NCI-H446 (cell line): ENCODE results near the gene TAX1BP1.
"Not testable (repeated sequence)": the region's sequence is repeated elsewhere in the genome, so short reads cannot be mapped to it uniquely, and the experiment has no call there.

Source experiments
- DNase-seq, 2 experiments: peaks; one replicate each; lab custom pipeline; 2025; lab: John Stamatoyannopoulos, UW

The TAX1BP1 gene

DNA sequence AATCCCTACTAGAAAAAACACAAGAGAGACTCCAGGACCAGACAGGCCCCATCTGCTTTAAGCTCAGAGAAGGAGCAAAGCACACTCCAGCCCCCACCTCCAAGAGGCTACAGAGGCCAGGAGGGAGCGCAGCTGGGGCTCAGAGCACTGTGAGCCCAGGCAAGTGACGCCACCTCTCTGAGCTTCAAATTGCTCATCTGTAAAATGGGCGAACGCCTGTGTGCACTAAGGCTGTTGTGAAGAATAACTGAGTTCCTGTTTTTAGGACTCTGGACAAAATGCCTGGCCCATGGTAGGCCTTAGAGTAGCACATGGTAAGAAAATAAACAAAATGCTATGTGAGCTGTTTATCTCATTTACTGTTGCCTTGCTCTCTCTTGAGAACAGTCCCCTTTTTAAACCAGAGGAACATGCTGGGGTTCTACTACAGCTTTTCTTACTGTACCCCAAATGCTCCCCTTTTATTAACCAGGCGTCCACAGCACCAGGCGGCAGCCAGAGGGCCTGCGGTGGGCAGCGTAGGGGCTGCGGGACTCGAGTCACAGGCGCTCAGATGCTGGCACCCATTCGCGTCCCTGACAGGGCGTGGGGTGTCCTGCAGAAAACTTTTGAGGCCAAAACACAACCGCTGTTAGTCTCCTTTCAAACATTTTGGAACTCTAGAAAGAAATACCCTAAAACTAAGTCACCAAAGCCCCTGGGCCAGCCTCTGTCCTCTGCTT, 103.8 kb downstream of the TAX1BP1 start:
- no peak for DNase-seq

DNA sequence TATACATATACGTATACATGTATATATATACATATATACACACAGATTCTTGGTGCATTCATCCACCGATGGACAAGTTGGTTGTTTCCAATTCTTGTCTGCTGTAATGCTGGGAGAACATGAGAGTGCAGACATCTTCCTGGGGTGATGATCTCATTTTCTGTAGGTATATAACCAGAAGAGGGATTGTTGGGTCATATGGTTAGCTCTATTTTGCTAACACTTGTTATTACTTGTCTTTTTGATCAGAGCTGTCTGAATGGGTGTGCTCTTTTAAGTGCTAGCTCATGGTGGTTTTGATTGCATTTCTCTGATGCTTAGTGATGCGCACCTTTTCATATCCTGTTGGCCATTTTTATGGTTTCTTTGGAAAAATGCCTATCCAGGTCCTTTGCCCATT, 106.4 kb downstream of the TAX1BP1 start:
- DNase-seq, result no peak

DNA sequence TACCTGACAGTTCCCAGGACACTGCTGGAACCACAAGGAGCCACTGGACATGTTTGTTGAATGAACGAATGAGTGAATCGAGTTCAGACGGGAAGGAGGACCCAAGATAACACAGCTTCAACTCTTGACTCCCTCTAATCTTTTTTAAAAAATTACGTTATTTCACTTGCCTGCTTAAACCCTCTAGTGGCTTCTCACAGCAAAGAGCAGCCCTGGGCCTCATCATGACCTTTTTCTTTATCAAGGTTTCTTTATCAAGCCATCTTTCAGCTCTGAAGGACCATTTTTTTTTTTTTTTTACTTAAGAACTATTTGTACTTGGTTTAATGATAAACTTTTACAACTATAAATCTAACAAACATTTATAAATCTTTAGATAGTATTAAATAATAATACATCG, 110.6 kb downstream of the TAX1BP1 start:
- DNase-seq, result no peak

DNA sequence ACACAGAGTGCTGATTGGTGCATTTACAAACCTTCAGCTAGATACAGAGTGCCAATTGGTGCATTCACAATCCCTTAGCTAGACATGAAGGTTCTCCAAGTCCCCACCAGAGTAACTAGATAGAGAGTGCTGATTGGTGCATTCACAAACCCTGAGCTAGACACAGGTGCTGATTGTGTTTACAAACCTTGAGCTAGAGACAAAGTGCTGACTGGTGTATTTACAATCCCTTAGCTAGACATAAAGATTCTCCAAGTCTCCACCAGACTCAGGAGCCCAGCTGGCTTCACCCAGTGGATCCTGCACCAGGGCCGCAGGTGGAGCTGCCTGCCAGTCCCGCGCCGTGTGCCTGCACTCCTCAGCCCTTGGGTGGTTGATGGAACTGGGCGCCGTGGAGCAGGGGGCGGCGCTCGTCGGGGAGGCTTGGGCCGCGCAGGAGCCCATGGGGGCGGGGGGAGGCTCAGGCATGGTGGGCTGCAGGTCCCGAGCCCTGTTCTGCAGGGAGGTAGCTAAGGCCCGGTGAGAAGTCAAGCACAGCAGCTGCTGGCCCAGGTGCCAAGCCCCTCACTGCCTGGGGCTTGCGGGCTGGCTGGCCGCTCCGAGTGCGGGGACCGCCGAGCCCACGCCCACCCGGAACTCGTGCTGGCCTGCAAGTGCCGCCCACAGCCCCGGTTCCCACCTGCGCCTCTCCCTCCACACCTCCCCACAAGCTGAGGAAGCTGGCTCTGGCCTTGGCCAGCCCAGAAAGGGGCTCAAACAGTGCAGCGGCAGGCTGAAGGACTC, 116.9 kb downstream of the TAX1BP1 start:
- not testable (repeated sequence) for DNase-seq

DNA sequence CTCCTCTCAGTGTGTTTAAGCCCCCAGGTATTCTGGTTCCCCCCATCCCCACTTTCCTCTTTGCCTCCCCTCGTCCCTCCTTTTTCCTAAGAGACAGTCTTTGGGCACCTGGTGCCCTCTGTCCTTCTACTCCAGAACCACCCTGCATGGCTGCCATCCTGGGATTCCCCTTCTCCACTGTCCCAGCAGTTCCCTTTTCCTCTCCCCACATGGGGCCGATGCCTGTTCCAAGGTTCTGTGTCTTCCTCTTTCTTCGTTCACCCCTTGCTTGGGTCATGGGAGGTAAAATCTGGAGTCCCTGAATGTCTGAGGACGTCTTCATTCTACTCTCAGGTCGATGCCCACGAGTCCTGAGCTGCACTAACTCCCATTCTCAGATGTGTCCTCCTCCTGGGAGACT, 120.8 kb downstream of the TAX1BP1 start:
- DNase-seq, result no peak

DNA sequence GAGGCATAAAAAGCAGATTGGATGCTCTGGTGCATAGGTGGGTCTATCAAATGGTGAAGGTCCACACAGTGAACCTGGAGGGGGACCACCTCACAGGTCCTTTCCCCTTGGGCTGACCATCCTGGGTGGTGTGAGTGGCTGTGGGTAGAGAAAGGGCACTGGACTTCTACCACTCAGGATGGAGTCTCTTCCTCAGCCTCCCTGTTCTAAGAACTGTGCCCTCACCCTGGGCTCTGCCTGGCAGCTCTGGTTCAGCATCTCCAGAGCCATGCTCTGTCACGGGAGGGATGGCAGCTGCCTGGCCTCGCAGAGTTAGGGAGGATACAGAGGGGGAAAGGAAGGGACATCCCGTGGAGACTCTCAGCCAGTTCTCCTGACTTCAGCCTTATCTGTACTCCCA, 121.8 kb downstream of the TAX1BP1 start:
- no peak for DNase-seq

DNA sequence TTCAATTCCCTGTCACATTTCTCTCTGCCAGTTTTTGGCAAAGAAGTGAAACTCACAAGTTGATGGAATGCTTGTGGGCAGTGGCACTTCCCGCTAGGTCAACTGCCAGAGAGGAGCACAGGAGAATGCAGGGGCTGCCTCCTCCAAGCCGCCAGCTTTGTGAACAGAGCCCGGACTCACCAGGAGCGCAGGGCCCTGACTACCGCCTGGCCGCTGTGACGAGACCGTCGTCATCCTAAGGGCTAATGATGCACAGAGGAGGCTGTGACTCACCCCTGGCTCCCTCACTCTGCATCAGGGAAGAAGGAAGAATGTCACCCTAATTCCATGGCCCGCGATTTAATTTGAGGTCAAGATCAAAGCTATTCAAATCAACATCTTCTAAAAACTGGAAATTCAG, 123.9 kb downstream of the TAX1BP1 start:
- no peak for DNase-seq

DNA sequence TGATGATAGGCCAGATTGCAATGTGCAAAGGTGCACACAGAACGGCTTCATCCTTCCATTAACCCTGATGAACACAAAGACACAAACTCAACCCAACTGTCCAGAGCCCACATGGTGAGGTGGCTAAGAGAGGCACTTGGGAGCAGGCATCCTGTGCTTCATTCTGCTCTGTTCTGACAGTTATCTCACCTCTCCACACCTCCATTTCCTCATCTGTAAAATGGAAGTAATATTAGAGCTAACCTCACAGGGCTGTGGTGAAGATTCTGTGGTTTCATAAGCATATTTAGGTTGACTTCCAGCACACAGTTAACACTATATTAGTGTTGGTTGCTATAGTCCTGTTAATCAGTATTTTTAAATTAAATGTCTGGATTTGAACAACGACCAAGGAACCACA, 126.3 kb downstream of the TAX1BP1 start:
- DNase-seq, result no peak

DNA sequence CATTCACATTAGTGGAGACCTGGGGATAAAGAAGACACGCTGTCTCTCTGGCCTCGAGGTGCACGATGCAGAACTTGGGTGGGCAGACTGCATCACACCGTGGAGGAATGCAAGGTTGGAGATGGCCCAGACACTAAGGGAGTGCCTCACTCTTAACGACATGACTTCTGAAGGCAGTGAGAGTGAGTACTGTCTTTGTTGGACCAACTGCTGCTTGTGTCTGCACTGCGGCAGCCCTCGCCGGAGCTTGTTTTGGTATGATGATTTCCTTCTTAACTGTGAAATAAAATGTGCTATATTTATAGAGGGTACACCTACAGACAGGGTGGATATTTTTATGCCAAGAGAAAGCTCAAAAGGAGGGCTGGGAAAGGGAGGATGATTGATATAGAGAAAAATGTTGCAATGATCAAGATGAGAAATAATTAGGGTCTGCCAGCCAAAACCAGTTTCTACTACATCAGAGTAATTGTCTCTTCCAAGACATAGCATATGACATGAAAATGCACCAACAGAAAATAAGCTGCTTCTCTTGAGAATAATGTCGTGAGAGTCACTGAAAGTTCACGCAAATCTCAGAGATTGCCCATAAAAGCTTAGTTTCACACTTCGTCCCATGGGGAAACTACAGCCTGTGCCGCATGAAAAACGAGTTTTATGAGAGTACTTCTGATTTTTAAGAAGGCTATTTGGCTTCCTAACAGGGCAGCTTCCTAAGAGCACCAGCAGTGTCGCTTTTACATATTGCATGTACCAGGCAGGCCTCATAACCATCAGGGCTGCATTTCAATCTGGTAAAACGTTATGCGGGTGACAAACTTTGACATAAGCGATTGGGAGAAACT, 127.1 kb downstream of the TAX1BP1 start:
- no peak for DNase-seq

DNA sequence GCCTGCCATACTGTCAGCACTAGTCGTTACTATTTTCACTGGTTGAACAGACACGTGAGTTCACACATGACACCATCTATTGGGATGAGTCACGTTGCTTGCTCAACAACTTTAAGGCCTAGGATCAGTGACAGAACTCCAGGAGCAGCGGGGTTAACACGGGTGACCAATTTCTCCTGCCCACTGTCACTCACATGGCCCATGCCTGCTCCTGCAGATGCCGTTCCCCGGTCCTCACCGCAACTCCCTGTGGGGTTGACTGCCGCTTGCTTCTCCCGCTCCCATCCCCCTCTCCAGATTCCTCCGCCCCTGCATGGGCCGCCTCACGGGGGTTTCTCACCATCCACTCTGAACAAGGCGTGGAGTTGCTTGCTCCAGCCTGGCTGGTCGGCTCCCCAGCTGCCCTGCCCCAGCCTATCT, 128.2 kb downstream of the TAX1BP1 start:
- DNase-seq, result no peak

DNA sequence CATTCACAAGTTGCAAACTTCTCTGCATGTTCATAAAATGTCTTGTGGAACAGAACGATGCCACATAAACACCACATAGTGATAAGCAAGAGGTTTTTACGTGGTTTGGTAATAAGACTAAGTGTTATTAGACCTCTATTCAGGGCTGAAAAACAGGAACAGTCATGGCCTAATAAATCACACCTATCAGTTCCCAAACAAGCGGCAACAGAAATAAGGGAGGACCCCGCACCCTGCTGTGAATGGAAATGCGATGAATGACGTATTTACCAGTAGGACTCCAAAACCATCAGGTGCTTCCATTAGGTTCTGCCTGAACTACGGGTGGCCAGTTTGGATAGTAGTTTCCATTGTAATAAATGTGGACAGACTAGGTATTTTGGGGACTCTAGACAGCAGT, 129.1 kb downstream of the TAX1BP1 start:
- DNase-seq, result no peak

DNA sequence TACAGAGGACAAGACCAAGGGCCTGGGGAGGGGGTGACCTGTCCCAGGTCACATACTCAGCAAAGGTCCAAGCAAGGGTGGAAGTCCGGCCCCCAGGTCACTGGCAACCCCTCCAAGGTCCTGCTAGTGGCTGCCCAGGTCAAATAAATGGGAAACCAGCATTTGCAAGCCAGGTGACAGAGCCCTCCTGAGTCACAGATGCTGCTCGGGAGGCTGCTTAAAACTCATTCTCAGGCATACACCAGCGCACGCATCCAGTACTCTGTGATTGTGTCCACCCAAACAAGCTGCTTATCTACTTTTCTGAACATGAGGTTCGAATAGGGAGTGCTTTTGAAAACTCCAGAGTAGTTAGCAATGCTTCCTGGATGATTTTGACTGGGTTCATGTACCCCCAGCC, 130.6 kb downstream of the TAX1BP1 start:
- no peak for DNase-seq

DNA sequence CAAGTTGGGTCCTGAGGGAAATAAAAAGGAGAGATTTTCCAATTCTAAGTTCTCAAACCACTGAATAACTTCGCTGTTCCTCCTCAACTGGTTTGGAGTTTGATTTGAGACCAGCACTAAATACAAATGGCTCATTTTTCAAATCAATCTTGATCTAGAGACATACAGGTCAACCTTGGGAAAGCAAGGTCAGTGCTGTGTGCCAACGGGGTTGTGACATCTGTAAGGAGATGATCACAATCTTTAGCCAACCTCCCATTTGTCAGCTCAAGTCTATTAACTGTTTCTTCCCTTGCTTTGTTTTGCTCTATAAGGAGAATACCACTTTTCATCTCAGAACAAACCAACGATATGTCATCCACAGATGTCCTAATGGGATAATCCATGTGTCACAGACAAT, 131.1 kb downstream of the TAX1BP1 start:
- no peak for DNase-seq

DNA sequence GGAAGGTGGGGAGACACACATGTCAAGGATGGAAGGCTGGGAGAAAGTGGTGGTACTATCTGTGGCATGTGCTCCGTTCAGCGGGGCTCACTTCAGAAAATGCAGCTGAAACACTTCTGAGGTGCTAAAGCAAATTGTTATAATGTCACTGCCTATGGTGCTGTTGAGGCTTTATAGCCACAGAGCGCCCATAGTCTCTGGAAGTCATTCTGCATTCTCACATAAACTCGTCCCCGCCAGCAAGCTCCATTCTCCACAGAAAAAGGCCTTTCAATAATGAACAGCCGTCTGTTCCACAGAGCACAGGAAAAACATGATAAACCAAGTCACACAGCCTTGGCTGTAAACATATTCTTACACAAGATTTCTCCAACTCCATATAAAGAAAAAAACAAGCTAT, 131.9 kb downstream of the TAX1BP1 start:
- DNase-seq, result no peak

DNA sequence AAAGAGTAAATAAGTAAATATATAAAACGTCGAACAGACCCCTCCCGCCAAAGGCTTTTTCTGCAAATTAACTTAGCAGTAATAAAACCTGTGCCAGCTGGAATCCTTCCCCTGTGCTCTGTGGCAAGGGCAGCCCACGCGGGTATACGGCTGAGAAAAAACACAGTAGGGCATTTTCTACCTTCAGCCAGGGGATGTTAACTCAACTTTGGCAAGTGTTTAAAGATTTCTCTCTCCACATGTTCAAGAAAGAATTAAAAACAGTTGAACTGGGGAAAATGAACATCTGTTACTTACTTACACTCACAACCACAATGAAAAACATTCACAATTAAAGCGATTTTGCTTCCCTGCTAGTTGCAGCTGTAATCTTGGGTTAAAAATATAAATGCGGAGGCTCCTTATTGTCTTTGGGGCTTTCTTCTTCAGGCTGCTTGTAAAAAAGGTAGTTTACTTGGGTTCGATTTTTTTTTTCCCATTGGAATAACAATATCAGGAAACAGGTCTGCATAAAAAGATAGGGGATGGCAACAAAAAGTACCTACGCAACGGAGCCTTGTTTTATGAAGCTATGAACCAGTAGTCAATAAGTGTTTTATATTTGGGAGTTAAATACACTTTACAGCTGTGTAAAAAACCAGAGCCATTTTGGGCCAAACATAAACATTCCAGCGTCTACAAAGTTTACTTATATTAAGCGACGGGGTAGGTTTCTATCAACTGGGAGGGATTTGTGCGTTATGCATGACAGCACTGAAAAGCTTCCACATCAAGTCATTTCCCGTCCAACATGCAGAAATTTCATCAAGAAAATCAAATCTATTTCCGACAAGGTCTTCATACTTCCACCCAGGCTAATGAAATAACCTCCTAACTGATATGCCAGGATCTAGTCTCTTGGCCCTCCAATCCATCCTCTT, 132.7 kb downstream of the TAX1BP1 start:
- DNase-seq, result peak in 1 of 2 experiments; percentile 35

DNA sequence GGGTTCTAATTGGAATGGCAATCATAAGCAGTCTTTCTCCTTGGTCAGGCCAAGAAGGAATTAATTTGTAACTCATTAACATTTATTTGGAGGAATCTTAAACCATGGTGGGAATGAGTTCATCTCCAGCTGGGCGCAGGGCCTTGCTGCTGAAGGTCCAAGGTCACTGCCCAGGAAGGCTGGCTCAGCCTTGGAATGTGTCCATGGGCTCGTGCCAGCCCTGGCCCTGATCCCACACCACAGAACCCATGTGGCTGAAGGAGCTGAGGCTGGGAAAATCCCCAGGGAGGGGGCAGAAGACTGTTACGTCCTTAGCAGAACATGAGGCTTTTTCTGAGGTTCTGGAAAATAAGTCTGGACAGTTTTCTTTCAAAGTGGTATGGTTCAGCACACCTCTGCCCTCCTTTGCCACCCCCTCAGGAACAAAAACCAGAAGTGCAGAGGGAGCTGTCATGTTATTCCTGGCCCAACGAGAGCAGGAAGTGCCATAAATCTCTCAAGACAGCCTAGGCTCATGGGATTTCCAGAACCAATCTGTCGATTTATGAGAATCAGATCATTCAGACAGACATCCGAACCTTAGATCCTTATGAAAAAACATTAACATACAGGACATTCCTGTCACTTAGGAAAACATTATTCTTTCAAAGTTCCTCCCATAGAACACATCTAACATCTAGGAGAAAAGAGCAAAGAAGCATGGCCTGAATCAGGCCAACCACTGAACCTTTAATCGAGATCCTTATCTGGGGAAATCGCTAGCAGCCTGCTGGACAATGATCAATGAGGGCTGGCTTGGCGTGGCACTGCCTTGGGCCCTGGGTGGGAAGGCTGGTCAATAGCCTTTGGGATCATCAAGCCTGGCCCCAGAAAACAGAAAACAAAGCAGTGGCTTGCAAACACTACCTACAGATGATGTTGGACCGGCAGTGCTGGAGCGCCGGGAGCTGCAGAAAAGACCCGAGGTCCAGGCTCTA, 134.3 kb downstream of the TAX1BP1 start:
- DNase-seq, result peak in 1 of 2 experiments; percentile 47

DNA sequence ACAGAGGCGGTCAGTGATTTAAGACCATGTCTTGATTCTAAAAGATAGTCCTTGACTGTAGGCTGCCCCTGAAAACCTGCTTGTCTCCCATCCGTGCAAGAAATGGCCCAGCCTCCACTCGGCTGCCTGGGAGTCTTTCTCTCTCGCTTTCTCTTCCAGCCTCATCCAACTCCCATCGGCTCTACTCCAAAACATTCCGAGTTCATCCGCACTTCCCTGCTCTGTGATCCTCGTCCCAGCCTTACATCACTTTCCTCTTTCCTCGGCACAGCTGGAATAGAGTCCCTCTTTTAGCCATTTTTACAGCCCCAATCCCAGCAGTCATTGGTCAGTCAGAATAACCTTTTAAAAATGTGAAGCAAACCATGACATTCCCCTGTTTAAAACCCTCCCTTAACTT, 135.1 kb downstream of the TAX1BP1 start:
- no peak for DNase-seq

DNA sequence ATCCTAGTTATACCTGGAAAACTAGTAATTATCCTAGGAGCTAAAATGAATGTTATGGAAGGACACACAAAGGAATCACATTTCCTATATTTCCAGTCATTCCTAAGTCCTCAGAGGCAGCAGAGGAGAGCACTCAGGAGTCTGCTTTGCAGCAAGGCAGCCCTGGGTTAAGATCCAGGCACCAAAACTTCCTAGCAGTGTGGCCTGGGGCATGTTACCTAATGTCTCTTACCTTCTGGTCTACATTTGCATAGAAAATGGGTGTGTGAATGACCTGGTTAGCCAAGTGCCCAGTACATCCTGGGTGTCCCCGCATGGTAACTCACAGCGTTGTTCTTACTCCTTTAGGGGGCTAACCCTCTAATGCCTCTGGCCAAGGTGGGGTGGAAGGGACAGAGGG, 135.9 kb downstream of the TAX1BP1 start:
- no peak for DNase-seq

DNA sequence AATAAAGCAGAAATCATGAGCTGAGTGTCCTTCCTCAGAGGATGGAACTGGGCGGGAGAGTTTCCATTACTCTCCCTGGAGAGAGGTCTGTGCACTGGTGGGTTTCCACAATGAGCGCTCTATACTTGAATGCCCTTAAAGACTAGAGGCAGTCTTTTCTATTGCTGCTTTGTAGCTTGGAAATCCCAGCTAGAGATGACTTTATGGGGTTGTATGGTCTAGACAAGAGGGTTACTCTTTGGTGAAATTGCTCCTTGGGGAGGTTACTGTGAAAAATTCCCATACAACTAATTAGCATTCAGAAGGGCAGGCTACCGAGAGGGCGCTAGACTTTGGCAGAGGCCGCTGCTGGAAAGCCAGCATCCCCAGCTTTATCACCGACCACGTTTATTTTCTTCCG, 136.8 kb downstream of the TAX1BP1 start:
- no peak for DNase-seq
